Spleen (tissue), 7 donors: ENCODE results near the gene WDR88.

ENCODE experiments used
- POLR2A ChIP-seq, 3 donors: fragments of 450-650 bp; IDR thresholded peaks; one replicate each; pipeline ENCODE4 v1.5.1; 2017; ENCODE audit warnings: antibody characterized with exemption in 3 of 3, mild to moderate bottlenecking in 1 of 3
- TF ChIP-seq, protein P1 (sequence below), 11 experiments: fragments of 200-600 bp in 7 of 11; fragments of 450-650 bp in 4 of 11; sonication (generic) in 4 of 11; IDR thresholded peaks in 8 of 11; conservative IDR thresholded peaks in 3 of 11; 1 replicate in 7 of 11; 2 replicates in 4 of 11; pipeline versions ENCODE4 v1.4.0 to v1.8.0; 2016 to 2021; ENCODE audit warnings: antibody characterized with exemption in 11 of 11, inconsistent platforms in 4 of 11, mild to moderate bottlenecking in 1 of 11
- donor health status: DM: no; HTN: no; CAD: no; lungs with moderate emphysema.
- donor health status: DM: no; HTN: no; CAD: no.
- donor health status: DM: no; HTN: no; CAD: no.

DNA sequence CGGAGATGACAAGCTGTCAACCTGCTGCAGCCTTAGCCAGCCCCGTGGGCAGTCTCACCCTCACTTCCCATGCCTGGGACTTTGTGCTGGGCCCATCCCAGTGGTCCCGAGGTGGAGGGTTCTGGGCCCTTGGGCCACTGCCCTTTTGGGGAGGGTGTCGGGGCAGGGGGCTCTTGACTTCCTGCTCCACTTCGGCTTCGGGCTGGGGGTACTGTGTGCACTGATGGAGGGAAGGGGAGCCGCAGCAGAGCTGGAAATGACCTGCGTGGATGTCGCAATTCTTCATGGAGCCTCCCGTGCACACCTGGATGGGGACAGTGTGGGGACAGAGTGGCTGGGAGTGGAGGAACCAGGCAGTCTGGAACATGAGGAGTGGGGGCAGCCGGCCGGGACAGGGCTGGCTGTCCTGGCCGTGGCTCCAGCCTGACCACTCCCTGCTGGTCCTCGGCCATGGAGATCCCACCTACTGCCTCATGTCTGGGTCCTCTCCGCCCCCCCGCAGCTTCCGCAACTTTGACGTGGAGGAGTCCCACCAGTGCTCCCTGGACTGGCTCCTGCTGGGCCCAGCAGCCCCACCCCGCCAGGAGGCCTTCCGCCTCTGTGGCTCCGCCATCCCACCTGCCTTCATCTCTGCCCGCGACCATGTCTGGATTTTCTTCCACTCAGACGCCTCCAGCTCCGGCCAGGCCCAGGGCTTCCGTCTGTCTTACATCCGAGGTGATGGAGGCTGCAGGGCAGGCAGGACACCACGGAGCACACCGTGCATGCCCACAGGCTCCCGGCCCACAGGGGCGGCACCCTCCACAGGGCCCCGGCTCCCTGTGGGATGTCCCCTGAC lies 72.4 kb downstream of the WDR88 start:
- TF ChIP-seq, protein P1, sequence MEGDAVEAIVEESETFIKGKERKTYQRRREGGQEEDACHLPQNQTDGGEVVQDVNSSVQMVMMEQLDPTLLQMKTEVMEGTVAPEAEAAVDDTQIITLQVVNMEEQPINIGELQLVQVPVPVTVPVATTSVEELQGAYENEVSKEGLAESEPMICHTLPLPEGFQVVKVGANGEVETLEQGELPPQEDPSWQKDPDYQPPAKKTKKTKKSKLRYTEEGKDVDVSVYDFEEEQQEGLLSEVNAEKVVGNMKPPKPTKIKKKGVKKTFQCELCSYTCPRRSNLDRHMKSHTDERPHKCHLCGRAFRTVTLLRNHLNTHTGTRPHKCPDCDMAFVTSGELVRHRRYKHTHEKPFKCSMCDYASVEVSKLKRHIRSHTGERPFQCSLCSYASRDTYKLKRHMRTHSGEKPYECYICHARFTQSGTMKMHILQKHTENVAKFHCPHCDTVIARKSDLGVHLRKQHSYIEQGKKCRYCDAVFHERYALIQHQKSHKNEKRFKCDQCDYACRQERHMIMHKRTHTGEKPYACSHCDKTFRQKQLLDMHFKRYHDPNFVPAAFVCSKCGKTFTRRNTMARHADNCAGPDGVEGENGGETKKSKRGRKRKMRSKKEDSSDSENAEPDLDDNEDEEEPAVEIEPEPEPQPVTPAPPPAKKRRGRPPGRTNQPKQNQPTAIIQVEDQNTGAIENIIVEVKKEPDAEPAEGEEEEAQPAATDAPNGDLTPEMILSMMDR (IDR thresholded peaks at IDR 0.05 in 8 of 11, conservative IDR thresholded peaks at IDR 0.05 in 3 of 11), result no peak
- TF ChIP-seq POLR2A (IDR thresholded peaks at IDR 0.05), result no peak
